GM12878 (cell line): ENCODE results near the gene B9D1. TPM values are rescaled to one million over a fixed set of nuclear protein-coding genes. Genes with fewer than 3 reads are reported as not detected.

ENCODE experiments used
- ATAC-seq: fragments of 200-7000 bp; cut with Tn5 transposase; 3 replicates; pipeline ENCODE4 v1.9.1; 2020; ENCODE audit warnings: mild to moderate bottlenecking, moderate library complexity
- BruUV-seq: library from RNA; stranded (reverse); fragments of 400-500 nt; replicated peaks from 2 replicates; lab custom pipeline; 2021; lab: Mats Ljungman, UMichigan
- CTCF ChIA-PET: fragments of 300-600 bp; sonication (Branson Sonifier 250); formaldehyde crosslinking; extraction: SDS; loops from one replicate; lab custom pipeline; 2021; ENCODE audit warnings: inconsistent platforms; lab: Yijun Ruan, JAX
- POLR2A ChIA-PET: fragments of 350-600 bp; formaldehyde crosslinking; extraction: SDS; loops from one replicate; lab custom pipeline; 2021; ENCODE audit warnings: inconsistent platforms; lab: Charles Lee
- RAD21 ChIA-PET: fragments of 300-600 bp; sonication (Branson Sonifier 250); formaldehyde crosslinking; loops from one replicate; lab custom pipeline; 2023; ENCODE audit warnings: antibody characterized with exemption; ENCODE audit not compliant: unreplicated experiment; lab: Charles Lee
- SMC1A ChIA-PET: fragments of 300-600 bp; sonication (Branson Sonifier 250); formaldehyde crosslinking; loops from one replicate; lab custom pipeline; 2023; ENCODE audit not compliant: unreplicated experiment, uncharacterized antibody; lab: Charles Lee
- DNase-seq: peaks from one replicate; pipeline ENCODE4 v3.0.0-alpha.2; 2011; ENCODE audit warnings: low read depth, low spot score
- FAIRE-seq: peaks from 3 replicates; lab custom pipeline; 2011; peaks lifted over from hg19 to GRCh38; lab: Jason Lieb, UNC
- H2AFZ ChIP-seq: 2 replicates; pipeline ENCODE4 v1.6.0; 2011; ENCODE audit warnings: low read depth, low read length, control low read depth; ENCODE audit not compliant: control insufficient read depth
- H3K27ac ChIP-seq: 2 replicates; pipeline ENCODE4 v1.5.1; 2011; ENCODE audit warnings: control low read depth; ENCODE audit not compliant: control insufficient read depth, insufficient read depth
- H3K27me3 ChIP-seq, 2 experiments: replicated peaks in 1 of 2; 2 replicates each; pipeline versions ENCODE4 v1.6.0 to v1.6.1; 2011; ENCODE audit warnings: low read length in 1 of 2; ENCODE audit not compliant: control insufficient read depth in 2 of 2, insufficient read depth in 2 of 2
- H3K36me3 ChIP-seq, 2 experiments: 2 replicates each; pipeline ENCODE4 v1.5.1; 2011; ENCODE audit warnings: low read length in 1 of 2; ENCODE audit not compliant: control insufficient read depth in 2 of 2, insufficient read depth in 2 of 2
- H3K4me1 ChIP-seq: 2 replicates; pipeline ENCODE4 v1.6.1; 2011; ENCODE audit warnings: mild to moderate bottlenecking, low read length, moderate library complexity, mixed read lengths; ENCODE audit not compliant: control insufficient read depth, insufficient read depth
- H3K4me2 ChIP-seq: 2 replicates; pipeline ENCODE4 v1.6.0; 2011; ENCODE audit warnings: control low read depth; ENCODE audit not compliant: control insufficient read depth, insufficient read depth
- H3K4me3 ChIP-seq: fragments of 200-600 bp; sonication (generic); 2 replicates; pipeline ENCODE4 v1.5.1; 2016
- H3K79me2 ChIP-seq: 2 replicates; pipeline ENCODE4 v1.6.0; 2011; ENCODE audit warnings: low read length; ENCODE audit not compliant: control insufficient read depth, insufficient read depth
- H3K9ac ChIP-seq: 2 replicates; pipeline ENCODE4 v1.8.0; 2011; ENCODE audit warnings: low read length, control low read depth, mixed read lengths; ENCODE audit not compliant: control insufficient read depth, insufficient read depth
- H3K9me3 ChIP-seq: replicated peaks from 3 replicates; pipeline ENCODE4 v1.5.1; 2011; ENCODE audit warnings: mild to moderate bottlenecking, low read length; ENCODE audit not compliant: control insufficient read depth, insufficient read depth
- H4K20me1 ChIP-seq: 2 replicates; pipeline ENCODE4 v1.6.0; 2011; ENCODE audit not compliant: control insufficient read depth, insufficient read depth
- ATF3 ChIP-seq: IDR thresholded peaks from 2 replicates; pipeline ENCODE4 v1.6.1; 2011; ENCODE audit warnings: low read depth, mild to moderate bottlenecking, low read length, moderate library complexity, borderline replicate concordance; ENCODE audit errors: extremely low read depth
- BCLAF1 ChIP-seq: fragments of 450-650 bp; IDR thresholded peaks from 2 replicates; pipeline ENCODE4 v1.6.1; 2017; ENCODE audit warnings: antibody characterized with exemption, mild to moderate bottlenecking, moderate library complexity
- BMI1 ChIP-seq: fragments of 450-650 bp; IDR thresholded peaks from 2 replicates; pipeline ENCODE4 v1.6.1; 2016; ENCODE audit warnings: mild to moderate bottlenecking, moderate library complexity, borderline replicate concordance
- CHD1 ChIP-seq: IDR thresholded peaks from 2 replicates; pipeline ENCODE4 v1.6.1; 2012; ENCODE audit warnings: low read depth, low read length, improper control_type of control experiment
- E4F1 ChIP-seq: fragments of 450-650 bp; IDR thresholded peaks from 2 replicates; pipeline ENCODE4 v1.6.1; 2018; ENCODE audit warnings: borderline replicate concordance, mild to moderate bottlenecking; ENCODE audit not compliant: partially characterized antibody
- ESRRA ChIP-seq: IDR thresholded peaks from 2 replicates; pipeline ENCODE4 v1.6.1; 2012; ENCODE audit warnings: mild to moderate bottlenecking, low read length, improper control_type of control experiment
- IRF3 ChIP-seq: fragments of 450-650 bp; IDR thresholded peaks from 2 replicates; pipeline ENCODE4 v1.6.1; 2014; ENCODE audit warnings: mild to moderate bottlenecking
- LARP7 ChIP-seq: fragments of 450-650 bp; IDR thresholded peaks from 2 replicates; pipeline ENCODE4 v1.6.1; 2017; ENCODE audit warnings: mild to moderate bottlenecking
- RBBP5 ChIP-seq: fragments of 200-600 bp; sonication (generic); conservative IDR thresholded peaks from 2 replicates; pipeline ENCODE4 v1.6.1; 2016
- ZBED1 ChIP-seq: IDR thresholded peaks from 2 replicates; pipeline ENCODE4 v1.6.1; 2016; ENCODE audit warnings: borderline replicate concordance
- WGBS: methylation state at CpG from one replicate; pipeline ENCODE4 v1.1.6; 2016; ENCODE audit warnings: low lambda C conversion rate; ENCODE audit not compliant: insufficient replicate concordance, insufficient coverage; ENCODE audit errors: missing lambda C conversion rate; 5-methylcytosine and 5-hydroxymethylcytosine counted together
- in situ Hi-C: fragments of 300-500 bp; cut with MboI; formaldehyde crosslinking; loops from 9 replicates; pipeline ENCODE4 v1.14.3; 2018; ENCODE audit warnings: mixed read lengths
- intact Hi-C: fragments of 100-400 bp; cut with micrococcal nuclease; formaldehyde crosslinking; loops from one replicate; pipeline ENCODE4 v1.14.2; 2022; ENCODE audit not compliant: unreplicated experiment
- polyA plus RNA-seq, 11 experiments: library from polyadenylated mRNA; depleted of rRNA in 4 of 11; unstranded in 6 of 11; stranded (reverse) in 5 of 11; fragments of >200 nt; fragmentation: Nextera tagmentation in 4 of 11; fragmentation: Illumina TruSeq in 1 of 11; extraction: Ambion mirVana in 4 of 11; extraction: Trizol in 1 of 11; gene quantifications; 1 replicate in 1 of 11; 2 replicates in 10 of 11; pipeline versions ENCODE4 v1.2.1 to v1.2.3, GENCODE V29; 2011 to 2016; ENCODE audit warnings: inconsistent platforms in 2 of 11, missing spikeins in 2 of 11, low read depth in 1 of 11
- total RNA-seq, 4 experiments: library from RNA; depleted of rRNA in 3 of 4; stranded (reverse); fragments of >200 nt in 3 of 4; fragmentation: Illumina TruSeq in 1 of 4; extraction: Trizol in 1 of 4; gene quantifications; 2 replicates each; pipeline versions ENCODE4 v1.2.1 to v1.2.3, GENCODE V29; 2013 to 2021

Gene B9D1
- total and polyA plus RNA-seq, 10 of the 15 experiments (the other 5 are each of a cell fraction or from before 2014, with no cell fraction given) = 5.9 to 18.3 (median 9.8) TPM

GRCh38 chr17:19390951-19391350 lies 28.4 kb upstream of the B9D1 start:
- intact Hi-C loops = no loop called here
- TF ChIP-seq LARP7 = no peak
- no peak for TF ChIP-seq ATF3
- no peak for TF ChIP-seq ZBED1
- no peak for TF ChIP-seq E4F1
- no peak for TF ChIP-seq BMI1
- no peak for TF ChIP-seq BCLAF1
- TF ChIP-seq ESRRA = no peak
- TF ChIP-seq RBBP5 = no peak
- TF ChIP-seq IRF3 = no peak
- no peak for TF ChIP-seq CHD1
- Histone ChIP-seq H3K4me3 (no peak overlapping the region), H3K4me2 (no peak overlapping the region), H3K27me3 (peaks cover 0 to 1% of the 10 kb centered on the region in 2 experiments; a peak in 1 of 4 replicates), H2AFZ (no peak overlapping the region), H3K9me3 (no peaks in the 10 kb centered on the region), H3K27ac (no peak overlapping the region), H4K20me1 (no peaks in the 10 kb centered on the region), H3K36me3 (no peaks in the 10 kb centered on the region), H3K9ac (no peak overlapping the region), H3K4me1 (no peaks in the 10 kb centered on the region), H3K79me2 (no peaks in the 10 kb centered on the region)
- ATAC-seq (no peak), DNase-seq (no peak), FAIRE-seq (no peak)
- no TSS peak for BruUV-seq
- ChIA-PET SMC1A (no interaction called here), RAD21 (no interaction called here), CTCF (no interaction called here), POLR2A (no interaction called here)
- WGBS = 18% methylated on average over 2 of the region's 2 CpGs
- in situ Hi-C loops = no loop called here
